Stimulated activated CD4-positive, alpha-beta T cell treated with anti-CD3 and anti-CD28 coated beads, TNF-alpha, amount 100 ng/mL, for 1 hour (primary cell): Measurements from ENCODE around the gene AGAP4.
"Not testable (repeated sequence)": the region's sequence is repeated elsewhere in the genome, so short reads cannot be mapped to it uniquely, and the experiment has no call there.

Experiments
- DNase-seq, 3 donors: peaks; one replicate each; pipeline ENCODE4 v3.0.0-alpha.2; 2020; ENCODE audit warnings: low read depth in 3 of 3, low spot score in 1 of 3

Gene AGAP4

DNA sequence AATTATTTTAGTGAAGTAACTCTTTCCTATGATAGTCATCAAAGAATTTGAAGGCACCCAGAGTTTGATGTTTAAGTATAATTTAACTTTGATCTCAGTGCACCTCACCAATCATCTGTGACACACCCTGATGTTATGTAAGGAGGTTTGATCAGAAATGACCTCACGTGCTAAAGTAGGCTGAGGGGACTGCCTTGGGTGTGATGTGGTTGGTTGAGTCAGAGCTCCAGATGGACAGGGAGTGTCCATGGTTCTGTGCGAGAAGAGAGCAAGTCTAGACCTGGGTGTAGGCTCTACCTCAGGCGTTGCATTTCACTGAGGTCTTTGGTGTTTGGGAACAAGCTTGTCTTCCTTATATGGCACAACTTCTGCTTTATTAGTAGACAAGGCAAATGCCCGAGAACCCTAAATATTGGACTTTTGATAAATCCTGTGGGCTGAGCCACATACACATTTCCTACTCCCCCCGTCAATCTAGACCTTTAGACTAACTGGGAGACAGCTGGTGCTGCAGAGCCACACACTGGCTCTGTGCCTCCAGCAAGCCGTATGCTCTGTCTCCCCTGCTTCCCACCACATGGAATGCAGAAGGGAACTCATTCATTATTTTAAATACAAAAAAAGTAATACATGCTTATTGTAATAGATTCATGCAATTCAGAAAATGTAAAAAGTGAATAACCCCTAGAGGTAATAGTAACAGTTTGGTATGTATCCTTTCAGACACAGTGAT, 56.4 kb downstream of the AGAP4 start:
- DNase-seq: not testable (repeated sequence)

DNA sequence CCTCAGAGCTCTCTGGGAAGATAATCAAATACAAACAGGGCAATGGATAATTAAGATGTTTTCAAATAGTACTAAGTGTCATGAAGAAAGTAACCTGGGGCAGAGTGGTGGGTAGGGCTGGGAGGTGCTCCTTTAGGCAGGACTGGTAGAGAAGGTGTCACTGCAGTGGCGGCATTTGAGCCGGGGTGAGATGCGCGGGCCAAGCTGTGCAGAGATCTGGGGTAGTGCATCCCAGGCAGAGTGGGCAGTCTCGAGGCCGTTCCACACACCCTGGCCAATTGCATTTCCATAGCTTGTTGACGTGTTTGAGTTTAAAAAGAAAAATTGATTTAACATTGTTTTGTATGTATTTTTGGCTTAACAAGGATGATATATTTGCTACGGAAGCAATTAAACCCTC, 57.3 kb downstream of the AGAP4 start:
- not testable (repeated sequence) for DNase-seq

DNA sequence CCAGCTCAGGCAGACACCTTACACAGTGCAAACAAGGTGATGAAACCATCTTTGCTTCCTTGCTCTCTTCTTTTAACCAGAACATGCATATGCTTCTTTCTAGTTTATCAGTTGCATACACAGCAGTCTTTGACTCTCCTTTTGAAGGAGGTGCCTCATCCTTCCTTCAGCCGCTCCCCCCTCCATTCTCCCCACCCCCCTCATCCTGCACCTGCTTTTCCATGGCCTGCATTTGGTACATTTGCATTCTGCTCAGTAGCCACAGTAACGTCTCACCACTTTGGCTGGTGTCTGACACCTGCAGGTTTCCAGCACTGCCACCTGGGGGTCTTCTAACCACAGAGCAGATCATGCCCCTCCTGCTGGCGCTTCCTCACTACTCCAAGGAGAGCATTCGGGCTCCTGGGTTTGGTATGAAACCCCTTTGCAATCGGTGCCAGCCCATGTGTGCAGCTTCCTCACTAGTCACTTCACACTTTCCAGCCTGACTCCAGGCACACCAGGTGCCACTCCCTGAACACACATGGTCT, 60.0 kb downstream of the AGAP4 start:
- not testable (repeated sequence) for DNase-seq

DNA sequence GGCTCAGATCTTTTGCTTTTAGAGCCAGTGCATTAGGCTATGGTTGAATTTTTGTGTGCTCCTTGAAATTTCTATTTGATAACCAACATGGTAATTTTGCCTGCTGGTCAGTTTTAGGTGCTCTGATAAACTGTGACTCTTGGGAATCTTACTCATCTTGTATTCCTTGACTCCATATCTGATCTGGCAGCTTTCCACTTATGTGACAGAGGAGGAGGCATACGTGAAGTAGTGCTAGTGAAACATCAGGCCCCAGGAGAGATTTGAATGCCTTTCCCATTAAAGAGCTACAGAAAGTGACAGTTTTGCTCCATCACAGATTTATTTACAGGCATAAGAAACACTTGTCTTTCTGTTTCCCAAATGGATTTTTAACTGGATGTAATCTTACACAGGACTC, 61.1 kb downstream of the AGAP4 start:
- not testable (repeated sequence) for DNase-seq
